ENCODE measurements around the gene AP2A1. TPM values are rescaled to one million over a fixed set of nuclear protein-coding genes. Genes with fewer than 3 reads are reported as not detected.

The AP2A1 gene
- total and polyA plus RNA-seq, 4 donors, result 31.5 to 87.2 (median 54.4) TPM

DNA sequence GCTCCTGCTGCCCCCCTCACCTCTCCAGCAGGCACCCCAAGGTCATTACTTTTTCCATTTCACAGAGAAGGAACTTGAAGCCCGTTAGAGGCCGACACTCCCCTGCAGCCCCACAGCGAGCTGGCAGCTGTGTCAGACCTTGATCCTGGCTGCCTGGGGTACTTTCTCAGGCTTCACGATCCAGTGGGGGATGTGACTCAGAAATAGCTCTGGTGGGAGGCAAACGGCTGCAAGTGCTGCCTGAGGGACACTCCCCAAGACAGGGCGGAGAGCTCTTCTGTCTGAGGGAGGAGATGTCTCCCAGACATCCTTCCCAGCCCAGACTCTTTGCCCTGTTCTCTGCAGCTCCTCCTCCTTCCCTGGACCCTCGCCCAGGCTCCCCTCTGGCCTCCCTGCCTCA lies 8.5 kb upstream of the AP2A1 start:
- DNase-seq (no peak), ATAC-seq (ENCODE audit: insufficient read depth, low FRiP score) (no peak)
- no peak for TF ChIP-seq CTCF (IDR thresholded peaks at IDR 0.05; ENCODE audit: control extremely low read depth, extremely low read depth)
- WGBS, 2 donors, result 43 to 55% methylated on average over 7 of the region's 7 CpGs
- no peaks in the 10 kb centered on the region for H3K36me3 ChIP-seq (ENCODE audit: control insufficient read depth in 4 of 4, insufficient read depth in 4 of 4, low read length in 4 of 4)
- H3K9me3 ChIP-seq (ENCODE audit: control insufficient read depth in 4 of 4, insufficient read depth in 3 of 4, low read length in 3 of 4), result peaks cover 0 to 3% (median 0%) of the 10 kb centered on the region in 4 donors
- no peak overlapping the region for H3K27ac ChIP-seq (ENCODE audit: low read depth in 1 of 2, low read length in 1 of 2)
- no peak overlapping the region for H3K4me3 ChIP-seq
- H3K9ac ChIP-seq (ENCODE audit: insufficient read depth in 1 of 2, low read length in 2 of 2), result no peak overlapping the region
- peaks cover 0 to 7% (median 0%) of the 10 kb centered on the region in 5 donors for H3K4me1 ChIP-seq (ENCODE audit: control insufficient read depth in 5 of 5, insufficient read depth in 5 of 5, low read length in 5 of 5)
- no peaks in the 10 kb centered on the region for H3K27me3 ChIP-seq (ENCODE audit: control insufficient read depth in 3 of 3, insufficient read depth in 3 of 3, low read length in 2 of 3)

- Histone ChIP-seq H3K9ac (ENCODE audit: insufficient read depth in 1 of 2, low read length in 2 of 2) (peak overlapping the region in 1 of 2 donors; percentile 27), H3K4me1 (ENCODE audit: control insufficient read depth in 5 of 5, insufficient read depth in 5 of 5, low read length in 5 of 5) (peaks cover 0 to 15% (median 0%) of the 10 kb centered on the region in 5 donors), H3K9me3 (ENCODE audit: control insufficient read depth in 4 of 4, insufficient read depth in 3 of 4, low read length in 3 of 4) (peaks cover 0 to under 1% (median 0%) of the 10 kb centered on the region in 4 donors), H3K4me3 (no peak overlapping the region), H3K27ac (ENCODE audit: low read depth in 1 of 2, low read length in 1 of 2) (peak overlapping the region in 1 of 2 donors; percentile 44), H3K27me3 (ENCODE audit: control insufficient read depth in 3 of 3, insufficient read depth in 3 of 3, low read length in 2 of 3) (no peaks in the 10 kb centered on the region), H3K36me3 (ENCODE audit: control insufficient read depth in 4 of 4, insufficient read depth in 4 of 4, low read length in 4 of 4) (no peaks in the 10 kb centered on the region)
- no peak for ATAC-seq (ENCODE audit: insufficient read depth, low FRiP score)
- WGBS, 2 donors, result 89% methylated on average over 1 of the region's 1 CpG
- DNase-seq, result no peak
- no peak for TF ChIP-seq CTCF (IDR thresholded peaks at IDR 0.05; ENCODE audit: control extremely low read depth, extremely low read depth)
Measured at GRCh38 chr19:49761249-49761624, 5.6 kb upstream of the AP2A1 start.

DNA sequence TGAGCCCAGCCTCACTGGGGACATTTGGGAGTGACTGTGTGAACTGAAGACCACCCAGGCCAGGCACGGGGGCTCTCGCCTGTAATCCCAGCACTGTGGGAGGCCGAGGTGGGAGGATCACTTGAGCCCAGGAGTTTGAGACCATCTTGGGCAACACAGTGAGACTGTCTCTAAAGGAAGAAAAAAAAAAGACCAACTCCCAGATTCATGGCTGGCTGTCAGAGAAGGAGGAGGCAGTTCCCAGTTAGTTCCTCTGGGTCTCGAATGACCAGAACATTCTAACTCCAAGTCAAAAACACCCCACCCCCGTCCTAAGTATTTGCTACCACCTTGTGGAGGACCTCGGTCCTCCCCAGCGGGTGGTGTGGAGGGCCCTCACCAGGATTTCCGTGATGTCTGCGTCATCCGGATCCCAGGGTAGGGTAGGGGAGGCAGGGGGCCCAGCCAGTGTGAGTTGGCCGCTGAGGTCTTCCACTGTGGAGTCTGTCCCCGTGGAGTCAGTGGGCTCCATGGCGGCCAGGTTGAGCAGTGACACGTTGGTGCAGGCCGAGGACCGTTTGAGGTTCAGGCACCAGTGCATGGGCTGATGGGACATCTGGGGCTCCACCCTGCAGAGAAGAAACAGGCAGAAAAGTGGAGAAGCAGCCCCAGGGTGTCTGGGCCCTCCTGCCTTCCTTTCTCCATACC lies 5.0 kb upstream of the AP2A1 start:
- Histone ChIP-seq H3K27ac (ENCODE audit: low read depth in 1 of 2, low read length in 1 of 2) (peak overlapping the region in 1 of 2 donors; percentile 44), H3K4me3 (no peak overlapping the region), H3K36me3 (ENCODE audit: control insufficient read depth in 4 of 4, insufficient read depth in 4 of 4, low read length in 4 of 4) (no peaks in the 10 kb centered on the region), H3K27me3 (ENCODE audit: control insufficient read depth in 3 of 3, insufficient read depth in 3 of 3, low read length in 2 of 3) (no peaks in the 10 kb centered on the region), H3K9me3 (ENCODE audit: control insufficient read depth in 4 of 4, insufficient read depth in 3 of 4, low read length in 3 of 4) (no peaks in the 10 kb centered on the region), H3K4me1 (ENCODE audit: control insufficient read depth in 5 of 5, insufficient read depth in 5 of 5, low read length in 5 of 5) (peaks cover 0 to 15% (median 0%) of the 10 kb centered on the region in 5 donors), H3K9ac (ENCODE audit: insufficient read depth in 1 of 2, low read length in 2 of 2) (peak overlapping the region in 1 of 2 donors; percentile 27)
- 60 to 62% methylated on average over 16 of the region's 16 CpGs for WGBS, 2 donors
- TF ChIP-seq CTCF (IDR thresholded peaks at IDR 0.05; ENCODE audit: control extremely low read depth, extremely low read depth), result no peak
- ATAC-seq (ENCODE audit: insufficient read depth, low FRiP score) (no peak), DNase-seq (peak; percentile 50 to 78 (median 61))
